Stromal cell of bone marrow (primary cell): ENCODE data around the gene SYNDIG1.
A peak's percentile ranks its signal among the peaks of the same experiment; 100 is the strongest.

Experiments used
- DNase-seq: peaks from one replicate; pipeline ENCODE4 v3.0.0-alpha.2; 2012; ENCODE audit warnings: low read depth

The SYNDIG1 gene

GRCh38 chr20:24567508-24567907 lies 98.1 kb downstream of the SYNDIG1 start:
- DNase-seq: no peak

- DNase-seq: no peak
Observed at GRCh38 chr20:24568842-24569241, 99.4 kb downstream of the SYNDIG1 start.

- DNase-seq: no peak
Observed at GRCh38 chr20:24571159-24571558, 101.7 kb downstream of the SYNDIG1 start.

- DNase-seq: no peak
Observed at GRCh38 chr20:24572140-24572539, 102.7 kb downstream of the SYNDIG1 start.

GRCh38 chr20:24572862-24573261 lies 103.4 kb downstream of the SYNDIG1 start:
- DNase-seq: no peak

- no peak for DNase-seq
Observed at GRCh38 chr20:24573557-24573956, 104.1 kb downstream of the SYNDIG1 start.

GRCh38 chr20:24574307-24574706 lies 104.9 kb downstream of the SYNDIG1 start:
- DNase-seq: no peak

GRCh38 chr20:24574797-24575196 lies 105.4 kb downstream of the SYNDIG1 start:
- DNase-seq: no peak

- no peak for DNase-seq
Observed at GRCh38 chr20:24575811-24576210, 106.4 kb downstream of the SYNDIG1 start.

GRCh38 chr20:24576447-24576846 lies 107.0 kb downstream of the SYNDIG1 start:
- DNase-seq: no peak

GRCh38 chr20:24577271-24577909 lies 108.0 kb downstream of the SYNDIG1 start:
- DNase-seq: no peak

GRCh38 chr20:24578567-24579415 lies 109.4 kb downstream of the SYNDIG1 start:
- no peak for DNase-seq

GRCh38 chr20:24579475-24579874 lies 110.0 kb downstream of the SYNDIG1 start:
- DNase-seq: no peak

- no peak for DNase-seq
Observed at GRCh38 chr20:24580006-24580405, 110.6 kb downstream of the SYNDIG1 start.

GRCh38 chr20:24580855-24581254 lies 111.4 kb downstream of the SYNDIG1 start:
- no peak for DNase-seq

- DNase-seq: no peak
Observed at GRCh38 chr20:24581443-24582170, 112.2 kb downstream of the SYNDIG1 start.

- no peak for DNase-seq
Observed at GRCh38 chr20:24582373-24583168, 113.1 kb downstream of the SYNDIG1 start.

GRCh38 chr20:24583169-24583792 lies 113.9 kb downstream of the SYNDIG1 start:
- DNase-seq: no peak

- DNase-seq: no peak
Observed at GRCh38 chr20:24584078-24584477, 114.6 kb downstream of the SYNDIG1 start.

GRCh38 chr20:24584538-24585356 lies 115.3 kb downstream of the SYNDIG1 start:
- DNase-seq: peak; percentile 56
